HepG2 (cell line): ENCODE results near the gene PSRC1.

Source experiments
- AFF4 ChIP-seq: sonication (generic); formaldehyde crosslinking; IDR thresholded peaks from 2 replicates; pipeline ENCODE4 v1.4.0; 2020; ENCODE audit warnings: missing genetic modification reagents
- EZH2 ChIP-seq: conservative IDR thresholded peaks from 2 replicates; pipeline ENCODE4 v1.6.1; 2012; ENCODE audit warnings: mild to moderate bottlenecking, low read depth, low read length, moderate library complexity
- JUND ChIP-seq: sonication (generic); formaldehyde crosslinking; IDR thresholded peaks from 2 replicates; pipeline ENCODE4 v1.8.0; 2022; ENCODE audit warnings: mild to moderate bottlenecking, missing genetic modification reagents
- MLX ChIP-seq: IDR thresholded peaks from 2 replicates; pipeline ENCODE4 v1.6.1; 2016
- PAX8 ChIP-seq: sonication (generic); formaldehyde crosslinking; IDR thresholded peaks from 2 replicates; pipeline ENCODE4 v1.8.0; 2022; ENCODE audit warnings: mild to moderate bottlenecking, missing genetic modification reagents, borderline replicate concordance
- RBM39 ChIP-seq: fragments of 200-400 bp; formaldehyde crosslinking; IDR thresholded peaks from one replicate; pipeline ENCODE4 v1.6.1; 2018; ENCODE audit warnings: antibody characterized with exemption, mild to moderate bottlenecking, low read depth, low read length; ENCODE audit not compliant: poor library complexity, severe bottlenecking
- SUZ12 ChIP-seq: fragments of 150-350 bp; IDR thresholded peaks from 2 replicates; pipeline ENCODE4 v1.6.1; 2014; ENCODE audit warnings: low read depth, low read length
- ZBTB26 ChIP-seq: IDR thresholded peaks from 2 replicates; pipeline ENCODE4 v1.6.1; 2016; ENCODE audit warnings: missing compliant biosample characterization, missing genetic modification reagents, borderline replicate concordance
- ZNF232 ChIP-seq: sonication (generic); formaldehyde crosslinking; IDR thresholded peaks from 2 replicates; pipeline ENCODE4 v1.4.0; 2020; ENCODE audit warnings: missing genetic modification reagents, borderline replicate concordance

- TF ChIP-seq JUND (CRISPR knock-in tag) (no peak), PAX8 (CRISPR knock-in tag) (no peak), MLX (CRISPR knock-in tag) (no peak), SUZ12 (no peak), RBM39 (no peak), ZBTB26 (no peak), AFF4 (CRISPR knock-in tag) (no peak), ZNF232 (CRISPR knock-in tag) (no peak), EZH2 (no peak)
These were observed 17.1 kb downstream of the PSRC1 start for GRCh38 chr1:109265741-109266330.
